Endothelial cell of umbilical vein (primary cell): ENCODE results near the gene CCR5AS.
"Not testable (repeated sequence)": the region's sequence is repeated elsewhere in the genome, so short reads cannot be mapped to it uniquely, and the experiment has no call there.

Experiments used
- BruUV-seq: library from RNA; stranded (reverse); fragments of 400-500 nt; replicated peaks from 2 replicates; lab custom pipeline; 2021; lab: Mats Ljungman, UMichigan
- CTCF ChIA-PET: fragments of 300-600, 350-600 bp; sonication (Branson Sonifier 250); formaldehyde crosslinking; loops from one replicate; lab custom pipeline; 2021; ENCODE audit warnings: antibody characterized with exemption, inconsistent platforms; lab: Charles Lee
- POLR2A ChIA-PET: fragments of 300-600, 350-600 bp; sonication (Branson Sonifier 250); formaldehyde crosslinking; loops from one replicate; lab custom pipeline; 2021; ENCODE audit warnings: antibody characterized with exemption, inconsistent platforms; lab: Charles Lee
- DNase-seq: peaks from one replicate; pipeline ENCODE4 v3.0.0-alpha.2; 2011; ENCODE audit warnings: low read depth, low spot score
- FAIRE-seq: peaks from 2 replicates; lab custom pipeline; 2011; peaks lifted over from hg19 to GRCh38; lab: Jason Lieb, UNC
- H2AFZ ChIP-seq: 2 replicates; pipeline ENCODE4 v1.6.0; 2012; ENCODE audit warnings: low read depth, low read length, control low read depth, inconsistent platforms
- H3K27ac ChIP-seq: 2 replicates; pipeline ENCODE4 v1.5.1; 2011; ENCODE audit warnings: low read depth, mild to moderate bottlenecking, control low read depth, low read length, moderate library complexity; ENCODE audit not compliant: insufficient read depth
- H3K27me3 ChIP-seq, 2 experiments: 2 replicates each; pipeline versions ENCODE4 v1.6.0 to v1.6.1; 2011; ENCODE audit warnings: low read length in 2 of 2, mixed read lengths in 1 of 2; ENCODE audit not compliant: control insufficient read depth in 2 of 2, insufficient read depth in 2 of 2
- H3K36me3 ChIP-seq, 2 experiments: 2 replicates in 1 of 2; 3 replicates in 1 of 2; pipeline ENCODE4 v1.5.1; 2011; ENCODE audit warnings: low read length in 2 of 2, mild to moderate bottlenecking in 1 of 2, moderate library complexity in 1 of 2; ENCODE audit not compliant: control insufficient read depth in 2 of 2, insufficient read depth in 2 of 2; ENCODE audit errors: extremely low read depth in 1 of 2
- H3K4me1 ChIP-seq: 3 replicates; pipeline ENCODE4 v1.5.1; 2011; ENCODE audit warnings: mild to moderate bottlenecking, low read length; ENCODE audit not compliant: control insufficient read depth, insufficient read depth; ENCODE audit errors: extremely low read depth
- H3K4me2 ChIP-seq: 2 replicates; pipeline ENCODE4 v1.6.1; 2011; ENCODE audit warnings: low read length, control low read depth, mixed read lengths; ENCODE audit not compliant: insufficient read depth
- H3K4me3 ChIP-seq, 3 experiments: fragments of 200-600 bp in 1 of 3; sonication (generic), shearing (Covaris generic) in 1 of 3; replicated peaks in 1 of 3; 2 replicates each; pipeline ENCODE4 v1.5.1; 2011 to 2016; ENCODE audit warnings: control low read depth in 3 of 3, low read length in 3 of 3, mild to moderate bottlenecking in 2 of 3, inconsistent platforms in 1 of 3, low read depth in 1 of 3, moderate library complexity in 1 of 3; ENCODE audit not compliant: insufficient read depth in 1 of 3
- H3K79me2 ChIP-seq: 2 replicates; pipeline ENCODE4 v1.6.0; 2012; ENCODE audit warnings: low read length, inconsistent platforms; ENCODE audit not compliant: control insufficient read depth, insufficient read depth
- H3K9ac ChIP-seq: replicated peaks from 2 replicates; pipeline ENCODE3; 2011; ENCODE audit warnings: low read length, control low read depth; ENCODE audit not compliant: insufficient read depth; ENCODE audit errors: extremely low read depth
- H3K9me1 ChIP-seq: replicated peaks from 3 replicates; pipeline ENCODE4 v1.6.0; 2011; ENCODE audit warnings: mild to moderate bottlenecking, low read length; ENCODE audit not compliant: control insufficient read depth, insufficient read depth; ENCODE audit errors: extremely low read depth
- H3K9me3 ChIP-seq: replicated peaks from 2 replicates; pipeline ENCODE4 v1.5.1; 2012; ENCODE audit warnings: low read length, inconsistent platforms; ENCODE audit not compliant: control insufficient read depth, insufficient read depth
- H4K20me1 ChIP-seq: replicated peaks from 2 replicates; pipeline ENCODE3; 2011; ENCODE audit warnings: mild to moderate bottlenecking, low read length; ENCODE audit not compliant: control insufficient read depth, insufficient read depth; ENCODE audit errors: extremely low read depth
- CTCF ChIP-seq, 2 donors: IDR thresholded peaks; 1 replicate in 1 of 2; 2 replicates in 1 of 2; pipeline ENCODE4 v1.5.1; 2011; ENCODE audit warnings: low read length in 2 of 2, mild to moderate bottlenecking in 2 of 2, moderate library complexity in 2 of 2, control low read depth in 1 of 2, inconsistent platforms in 1 of 2, low read depth in 1 of 2; ENCODE audit not compliant: insufficient read depth in 1 of 2; ENCODE audit errors: extremely low read depth in 1 of 2
- EZH2 ChIP-seq: IDR thresholded peaks from 2 replicates; pipeline ENCODE4 v1.6.1; 2012; ENCODE audit warnings: borderline replicate concordance, low read depth, mild to moderate bottlenecking, moderate library complexity, low read length, inconsistent platforms; ENCODE audit not compliant: severe bottlenecking
- FOS ChIP-seq: IDR thresholded peaks from 2 replicates; pipeline ENCODE4 v1.6.1; 2011; ENCODE audit warnings: mild to moderate bottlenecking, low read length, moderate library complexity, borderline replicate concordance; ENCODE audit not compliant: insufficient read depth
- GATA2 ChIP-seq: IDR thresholded peaks from 2 replicates; pipeline ENCODE4 v1.7.0; 2011; ENCODE audit warnings: low read depth, mild to moderate bottlenecking, moderate library complexity, mixed read lengths, low read length; ENCODE audit not compliant: insufficient read length, insufficient read depth
- JUN ChIP-seq: IDR thresholded peaks from 2 replicates; pipeline ENCODE4 v1.6.1; 2011; ENCODE audit warnings: borderline replicate concordance, low read depth; ENCODE audit not compliant: insufficient read length, insufficient read depth
- MAX ChIP-seq: IDR thresholded peaks from 2 replicates; pipeline ENCODE4 v1.6.1; 2011; ENCODE audit not compliant: insufficient read depth, insufficient read length
- MYC ChIP-seq: IDR thresholded peaks from one replicate; pipeline ENCODE4 v1.6.1; 2011; ENCODE audit warnings: mild to moderate bottlenecking, low read depth, low read length
- POLR2A ChIP-seq: IDR thresholded peaks from 2 replicates; pipeline ENCODE4 v1.6.1; 2012; ENCODE audit warnings: low read depth, mild to moderate bottlenecking, control low read depth, low read length
- POLR2AphosphoS5 ChIP-seq: IDR thresholded peaks from 2 replicates; pipeline ENCODE4 v1.6.1; 2012; ENCODE audit warnings: low read depth, mild to moderate bottlenecking, control low read depth, low read length, moderate library complexity; ENCODE audit not compliant: insufficient read depth
- dilution Hi-C: fragments of 300-500 bp; cut with MboI; formaldehyde crosslinking; loops from one replicate; pipeline ENCODE4 v1.15.0; 2019; ENCODE audit warnings: low sequenced_read_pairs; ENCODE audit not compliant: extremely low pct_ligation_motif_present
- intact Hi-C: fragments of 100-400 bp; cut with micrococcal nuclease; formaldehyde crosslinking; loops from one replicate; pipeline ENCODE4 v1.10.0; 2022

The CCR5AS gene

GRCh38 chr3:46433841-46434240 lies 27.0 kb upstream of the CCR5AS start:
- Histone ChIP-seq H3K4me1 (no peaks in the 10 kb centered on the region), H3K79me2 (no peaks in the 10 kb centered on the region), H3K4me2 (no peak overlapping the region), H3K4me3 (no peak overlapping the region), H3K9me1 (no peaks in the 10 kb centered on the region), H3K27ac (no peak overlapping the region), H4K20me1 (no peaks in the 10 kb centered on the region), H2AFZ (no peak overlapping the region), H3K9me3 (no peaks in the 10 kb centered on the region), H3K27me3 (peaks cover 0 to 6% of the 10 kb centered on the region in 2 experiments), H3K36me3 (no peaks in the 10 kb centered on the region), H3K9ac (no peak overlapping the region)
- dilution Hi-C loops: no loop called here
- CTCF ChIA-PET: interaction anchor here (1.7 kb wide), 1 partner anchor 16 kb away, joined by 4 read pairs; no protein-coding TSS in a partner anchor
- BruUV-seq: no TSS peak
- TF ChIP-seq FOS: no peak
- no peak for TF ChIP-seq POLR2AphosphoS5
- no peak for TF ChIP-seq MAX
- TF ChIP-seq MYC: no peak
- TF ChIP-seq JUN: no peak
- no peak for TF ChIP-seq GATA2
- no peak for TF ChIP-seq EZH2
- TF ChIP-seq POLR2A: no peak
- no peak for TF ChIP-seq CTCF (IDR thresholded peaks at IDR 0.05; ENCODE audit: extremely low read depth in 1 of 2, insufficient read depth in 1 of 2, low read depth in 1 of 2, low read length in 2 of 2)
- no peak for FAIRE-seq
- DNase-seq: no peak
- POLR2A ChIA-PET: no interaction called here
- intact Hi-C loops: no loop called here

GRCh38 chr3:46433118-46433517 lies 26.3 kb upstream of the CCR5AS start:
- POLR2A ChIA-PET, intact Hi-C loops: not testable (repeated sequence)

GRCh38 chr3:46431905-46432304 lies 25.0 kb upstream of the CCR5AS start:
- POLR2A ChIA-PET, H3K27me3 ChIP-seq, H3K9ac ChIP-seq, H3K79me2 ChIP-seq, H4K20me1 ChIP-seq, dilution Hi-C loops, H3K36me3 ChIP-seq, H3K9me1 ChIP-seq, intact Hi-C loops, FAIRE-seq, BruUV-seq, H3K4me3 ChIP-seq, DNase-seq, H3K4me2 ChIP-seq, H2AFZ ChIP-seq, H3K4me1 ChIP-seq, H3K9me3 ChIP-seq, H3K27ac ChIP-seq: not testable (repeated sequence)
- CTCF ChIA-PET: interaction anchor here (0.9 to 1.7 kb wide), 2 partner anchors 18 to 155 kb away, joined by 3 to 4 read pairs; no protein-coding TSS in a partner anchor

More at GRCh38 chr3:46433118-46433517, 26.3 kb upstream of the CCR5AS start:
- H3K27ac ChIP-seq, H2AFZ ChIP-seq, H3K4me1 ChIP-seq, H3K9me1 ChIP-seq, H3K79me2 ChIP-seq, dilution Hi-C loops, H4K20me1 ChIP-seq, BruUV-seq, H3K4me2 ChIP-seq, H3K9me3 ChIP-seq, H3K9ac ChIP-seq, H3K36me3 ChIP-seq, DNase-seq, FAIRE-seq, H3K27me3 ChIP-seq, H3K4me3 ChIP-seq: not testable (repeated sequence)
- CTCF ChIA-PET: interaction anchor here (1.7 kb wide), 1 partner anchor 17 kb away, joined by 4 read pairs; no protein-coding TSS in a partner anchor
